NCI-H2171 (cell line): Measurements from ENCODE around the gene CDH4.

Experiments used
- DNase-seq: peaks from one replicate; lab custom pipeline; 2025; lab: John Stamatoyannopoulos, UW

The CDH4 gene

GRCh38 chr20:61865353-61865752 lies 613.3 kb downstream of the CDH4 start:
- DNase-seq: no peak

- no peak for DNase-seq
Measured at GRCh38 chr20:61866165-61866564, 614.1 kb downstream of the CDH4 start.

DNA sequence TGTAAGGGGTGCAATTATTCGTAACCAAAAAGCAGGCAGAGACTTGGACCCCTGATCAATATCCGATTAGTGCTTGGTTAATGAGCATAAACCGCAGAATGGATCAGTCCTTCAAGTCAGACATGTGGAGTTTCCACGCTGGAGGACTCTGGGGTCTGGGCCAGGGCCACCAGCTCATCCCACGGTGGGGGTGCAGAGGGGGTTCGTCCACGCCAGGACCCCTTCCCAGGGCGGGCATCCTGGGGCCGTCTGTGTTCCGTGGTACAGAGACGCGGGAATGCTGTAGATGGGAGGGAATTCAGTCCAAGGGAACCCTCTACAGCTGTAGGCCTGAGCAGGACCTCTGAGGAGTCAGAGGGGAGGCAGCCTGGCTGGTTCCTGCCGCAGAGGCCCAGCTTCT lies 615.9 kb downstream of the CDH4 start:
- no peak for DNase-seq

DNA sequence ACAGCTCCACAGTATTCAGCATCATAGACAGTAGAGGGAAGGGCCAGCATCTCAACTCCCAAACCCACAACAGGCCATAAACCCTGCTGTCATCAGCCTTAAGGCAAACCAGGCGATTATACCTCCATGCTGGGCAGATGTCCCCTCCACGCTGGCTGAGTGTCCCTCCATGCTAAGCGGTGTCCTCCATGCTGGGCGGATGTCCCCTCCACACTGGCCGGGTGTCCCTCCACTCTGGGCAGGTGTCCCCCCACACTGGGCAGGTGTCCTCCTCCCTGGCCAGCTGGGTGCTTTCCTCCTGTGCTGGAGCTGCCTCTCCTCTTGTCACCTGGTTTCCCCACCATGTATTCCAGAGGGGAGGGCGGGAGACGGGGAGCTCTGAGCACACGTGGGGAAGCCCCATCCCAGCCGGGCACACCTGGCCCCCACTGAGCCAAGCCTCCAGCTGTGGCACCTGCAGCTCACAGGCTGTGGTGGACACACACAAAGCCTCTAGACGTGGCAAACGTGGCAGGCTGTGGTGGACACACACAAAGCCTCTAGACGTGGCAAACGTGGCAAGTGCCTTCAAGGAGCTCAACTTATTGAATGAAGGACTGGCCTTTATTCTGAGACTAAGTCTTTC lies 616.5 kb downstream of the CDH4 start:
- DNase-seq: no peak

DNA sequence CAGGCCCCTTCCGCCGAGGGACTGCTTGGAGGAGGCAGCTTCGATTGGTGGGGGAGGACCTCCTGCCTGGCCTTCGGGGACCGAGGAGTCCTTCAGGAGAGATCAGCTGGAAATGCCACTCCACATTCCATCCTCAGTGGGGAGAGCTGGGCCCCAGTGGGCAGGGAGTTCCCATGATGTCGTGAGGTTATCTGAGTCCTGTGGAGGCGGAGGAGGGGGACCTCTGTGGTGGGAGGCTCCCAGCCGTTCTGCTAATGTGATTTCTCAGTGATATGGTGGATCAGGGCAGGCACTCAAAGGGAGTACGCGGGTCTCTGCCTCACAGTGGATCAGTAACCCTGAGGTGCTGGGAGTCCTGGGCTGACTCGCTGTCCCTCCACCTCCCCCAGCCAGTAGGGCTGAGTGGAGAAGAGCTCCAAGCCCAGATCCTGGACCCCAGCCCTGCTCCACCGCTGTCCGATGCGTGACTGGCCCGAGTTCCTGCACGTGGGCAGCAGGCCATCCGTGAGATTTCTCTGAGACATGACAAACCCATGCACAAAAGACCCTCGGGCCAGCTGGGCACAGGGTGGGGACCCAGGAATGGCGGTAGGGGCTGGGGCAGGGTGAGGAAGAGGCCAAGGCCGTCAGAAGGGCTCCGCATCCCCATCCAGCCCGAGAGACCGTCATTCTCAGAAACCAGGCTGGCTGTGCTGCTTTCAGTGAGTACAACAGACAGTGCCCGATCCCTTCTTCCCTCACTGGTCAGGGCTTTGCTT lies 617.9 kb downstream of the CDH4 start:
- no peak for DNase-seq

DNA sequence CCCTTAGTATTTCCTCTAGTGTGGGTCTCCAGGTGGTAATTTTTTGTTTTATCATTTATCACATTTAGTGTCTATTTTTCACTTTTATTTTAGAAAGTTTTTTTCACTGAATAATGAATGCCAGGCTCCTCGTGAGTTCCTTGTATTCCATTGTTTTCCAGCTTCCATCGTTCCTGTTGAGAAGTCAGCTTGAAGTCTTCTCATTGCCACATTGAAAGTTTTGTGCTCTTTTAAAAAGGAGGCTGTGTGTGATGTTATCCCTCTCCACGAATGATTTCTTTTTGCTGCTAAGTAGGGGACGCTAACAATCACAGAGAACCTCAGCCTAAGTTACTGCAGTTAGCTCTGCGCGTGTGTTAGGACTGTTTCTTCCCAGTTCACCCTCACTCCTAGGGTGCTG lies 619.1 kb downstream of the CDH4 start:
- no peak for DNase-seq

GRCh38 chr20:61871913-61872312 lies 619.9 kb downstream of the CDH4 start:
- no peak for DNase-seq

GRCh38 chr20:61872371-61872900 lies 620.4 kb downstream of the CDH4 start:
- no peak for DNase-seq

- no peak for DNase-seq
Measured at GRCh38 chr20:61873651-61874420, 621.8 kb downstream of the CDH4 start.

GRCh38 chr20:61874421-61875068 lies 622.5 kb downstream of the CDH4 start:
- no peak for DNase-seq

DNA sequence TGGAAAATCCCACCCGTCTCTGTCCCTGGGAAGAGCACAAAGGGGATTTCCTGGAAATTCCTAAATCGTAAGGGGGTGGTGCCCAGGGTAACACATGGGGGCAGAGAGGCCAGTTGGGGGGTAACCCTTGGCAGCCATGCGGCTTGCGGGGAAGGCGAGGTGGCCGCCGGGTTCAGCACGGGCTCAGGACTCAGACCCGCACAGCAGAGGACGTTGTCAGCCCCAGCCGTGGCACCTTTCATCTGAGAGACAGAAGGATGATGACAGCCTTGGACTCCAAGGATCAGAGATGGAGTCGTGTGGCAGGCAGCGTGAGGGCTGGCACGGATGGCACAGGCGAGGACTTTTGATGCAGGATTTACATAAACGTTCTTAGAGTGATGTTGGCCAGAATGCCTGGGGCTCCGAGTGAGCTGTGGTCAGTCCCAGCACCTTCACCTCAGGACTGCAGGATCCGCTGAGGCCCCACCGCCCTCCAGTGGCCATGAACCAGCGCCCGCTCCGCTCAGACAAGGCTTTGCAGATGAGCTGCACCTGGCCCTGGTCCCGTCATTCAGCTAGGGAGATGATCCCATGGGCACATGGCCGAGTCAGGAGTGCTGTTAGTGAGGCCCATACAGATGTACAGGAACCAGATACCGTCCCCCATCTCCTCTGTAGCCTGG lies 623.3 kb downstream of the CDH4 start:
- DNase-seq: no peak

- no peak for DNase-seq
Measured at GRCh38 chr20:61875996-61876395, 623.9 kb downstream of the CDH4 start.

- no peak for DNase-seq
Measured at GRCh38 chr20:61876952-61877728, 625.1 kb downstream of the CDH4 start.

GRCh38 chr20:61877776-61878477 lies 625.9 kb downstream of the CDH4 start:
- no peak for DNase-seq

DNA sequence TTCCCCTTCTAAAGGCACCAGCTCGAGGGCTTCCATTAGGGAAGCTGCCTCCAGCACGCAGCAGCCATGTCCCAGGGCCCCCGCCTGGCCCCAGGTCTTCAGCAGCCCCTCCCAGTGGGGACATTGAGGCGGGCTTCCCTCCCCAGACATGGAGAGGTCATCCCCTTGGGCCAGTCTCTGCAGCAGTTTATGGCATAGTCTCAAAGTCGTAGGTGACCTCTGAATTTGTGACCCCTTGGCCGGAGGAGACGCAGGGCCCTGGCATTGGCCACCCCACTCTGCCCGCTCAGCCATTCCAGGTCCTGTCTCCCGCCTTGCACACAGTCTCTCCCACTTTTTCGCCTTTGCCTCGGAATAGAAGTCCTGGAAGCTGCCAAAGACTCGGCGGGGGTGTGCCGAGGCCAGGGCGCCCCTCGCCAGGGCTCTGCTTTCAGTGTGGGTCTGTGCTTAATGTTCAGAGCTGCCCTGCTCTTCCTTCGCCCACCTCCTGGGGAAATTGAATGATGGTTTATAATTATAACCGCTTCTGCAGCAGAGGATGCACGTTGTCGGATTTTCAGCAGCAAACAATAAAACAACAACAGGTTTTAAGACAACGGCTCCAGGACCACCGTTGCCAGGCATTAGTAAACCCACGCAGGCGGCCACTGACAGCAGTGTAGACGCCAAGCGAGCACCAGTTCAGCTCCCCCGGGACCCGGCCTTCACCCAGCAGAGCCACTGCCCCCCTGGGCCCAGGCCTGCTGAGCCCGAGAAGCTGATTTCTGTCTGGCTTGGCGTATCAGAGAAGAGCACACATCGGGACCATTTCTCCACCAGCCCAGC lies 626.6 kb downstream of the CDH4 start:
- DNase-seq: no peak

DNA sequence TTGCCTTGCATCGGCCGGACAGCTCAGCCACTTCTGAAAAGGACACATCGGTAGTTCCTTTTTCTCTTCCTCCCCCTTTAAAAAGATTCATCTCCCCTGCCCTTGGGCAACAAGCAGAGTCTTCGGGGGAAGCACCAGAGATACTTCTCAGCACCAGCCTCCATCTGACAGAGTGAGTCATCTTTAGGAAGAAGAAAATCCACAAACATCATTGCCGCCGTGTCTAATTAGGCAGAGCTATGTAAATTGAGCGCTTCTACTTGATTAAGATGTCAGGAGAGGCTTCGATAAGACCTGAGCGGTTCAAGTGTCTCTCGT lies 627.2 kb downstream of the CDH4 start:
- no peak for DNase-seq

DNA sequence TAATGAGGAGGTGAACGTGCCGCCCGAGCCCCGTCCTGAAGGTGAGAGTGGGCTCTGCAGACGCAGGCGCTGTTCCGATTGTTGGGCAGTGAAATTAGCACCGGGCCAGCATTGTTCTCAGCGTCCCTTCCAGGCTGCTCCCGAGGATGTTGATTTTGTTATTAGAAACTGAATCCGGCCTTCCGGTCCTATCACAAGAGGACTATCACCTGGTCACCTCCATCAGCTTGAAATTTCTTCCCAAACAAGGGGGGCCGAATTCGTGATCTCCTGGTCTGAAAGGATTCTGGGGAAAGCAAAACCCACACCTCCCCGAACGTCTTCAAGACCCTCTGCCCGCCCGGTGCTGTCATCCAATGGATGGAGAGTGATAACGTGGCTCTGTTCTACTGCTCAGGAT lies 627.6 kb downstream of the CDH4 start:
- no peak for DNase-seq

DNA sequence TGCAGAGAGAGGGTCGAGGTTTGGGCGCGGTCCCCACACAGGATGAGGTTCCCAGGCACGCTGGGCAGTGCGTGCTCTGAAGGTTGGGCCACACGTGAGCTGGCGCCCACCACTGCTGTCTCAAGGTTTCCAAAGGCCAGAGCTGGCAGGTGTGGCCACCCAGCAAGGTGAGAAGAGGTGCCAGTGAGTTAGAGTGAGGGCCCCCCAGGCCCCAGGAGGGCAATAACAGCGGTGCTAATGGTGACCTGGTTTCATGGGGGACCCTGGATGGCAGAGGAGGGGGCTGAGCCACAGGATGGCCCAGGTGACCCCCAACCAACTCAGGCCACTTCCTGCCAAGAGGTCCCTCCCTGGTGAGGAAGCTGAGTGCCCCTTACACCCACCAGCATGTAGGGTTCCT lies 628.6 kb downstream of the CDH4 start:
- no peak for DNase-seq

- DNase-seq: no peak
Measured at GRCh38 chr20:61881416-61881815, 629.4 kb downstream of the CDH4 start.

DNA sequence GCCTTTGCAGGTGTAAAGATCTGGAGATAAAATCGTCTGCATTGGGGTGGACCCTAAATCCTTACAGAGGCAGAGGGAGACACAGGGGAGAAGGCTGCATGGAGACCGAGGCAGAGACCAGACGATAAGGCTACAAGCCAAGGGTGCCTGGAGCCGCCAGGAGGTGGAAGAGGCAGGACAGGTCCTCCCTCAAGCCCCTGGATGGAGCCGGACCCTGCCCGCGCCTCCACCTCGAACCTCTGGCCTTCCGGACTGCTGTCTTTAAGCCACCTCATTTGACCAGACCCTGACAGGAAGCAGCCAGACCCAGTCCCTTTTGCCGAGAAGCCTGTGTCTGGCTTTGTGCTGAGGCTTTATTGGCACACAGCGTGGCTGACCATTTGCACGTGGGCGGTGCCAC lies 629.8 kb downstream of the CDH4 start:
- DNase-seq: no peak
